Stimulated activated CD4-positive, alpha-beta T cell treated with anti-CD3 and anti-CD28 coated beads, TNF-alpha, amount 100 ng/mL, for 4 hours (primary cell): ENCODE results near the gene CCT7.

Source experiments
- DNase-seq, 3 experiments: peaks; one replicate each; pipeline ENCODE4 v3.0.0-alpha.2; 2020; ENCODE audit warnings: low read depth in 3 of 3

Gene CCT7

GRCh38 chr2:73225513-73226360, 8.4 kb upstream of the CCT7 start:
- DNase-seq, result no peak

GRCh38 chr2:73227086-73227485, 7.0 kb upstream of the CCT7 start:
- no peak for DNase-seq

GRCh38 chr2:73228631-73229030, 5.5 kb upstream of the CCT7 start:
- no peak for DNase-seq

- peak in 1 of 3 experiments; percentile 19 for DNase-seq
Measured at GRCh38 chr2:73232403-73233153, 1.5 kb upstream of the CCT7 start.

GRCh38 chr2:73233154-73233931, 765 bp upstream of the CCT7 start, which contains the start of gene PRADC1:
TSS of gene PRADC1 (minus strand) at chr2:73233239. CDS start at chr2:73233160, 79 bp downstream.
- DNase-seq, result peak; percentile 75 to 89 (median 89)

GRCh38 chr2:73235315-73236028, 1.4 kb downstream of the CCT7 start:
- DNase-seq, result no peak

- DNase-seq, result no peak
Measured at GRCh38 chr2:73237168-73237567, 3.1 kb downstream of the CCT7 start.

- no peak for DNase-seq
Measured at GRCh38 chr2:73238149-73238548, 4.0 kb downstream of the CCT7 start.

GRCh38 chr2:73238976-73239375, 4.9 kb downstream of the CCT7 start:
- DNase-seq, result no peak

- DNase-seq, result no peak
Measured at GRCh38 chr2:73239776-73240175, 5.7 kb downstream of the CCT7 start.

GRCh38 chr2:73243884-73244570, 9.9 kb downstream of the CCT7 start:
- no peak for DNase-seq

- no peak for DNase-seq
Measured at GRCh38 chr2:73244580-73244979, 10.5 kb downstream of the CCT7 start.

- no peak for DNase-seq
Measured at GRCh38 chr2:73246850-73247249, 12.7 kb downstream of the CCT7 start.

GRCh38 chr2:73249636-73250035, 15.5 kb downstream of the CCT7 start:
- no peak for DNase-seq

- DNase-seq, result no peak
Measured at GRCh38 chr2:73250872-73251846, 17.1 kb downstream of the CCT7 start.

- DNase-seq, result no peak
Measured at GRCh38 chr2:73252238-73253027, 18.3 kb downstream of the CCT7 start.

- DNase-seq, result no peak
Measured at GRCh38 chr2:73253400-73253799, 19.3 kb downstream of the CCT7 start.

- no peak for DNase-seq
Measured at GRCh38 chr2:73253901-73254300, 19.8 kb downstream of the CCT7 start.
